Measurements from ENCODE around the gene ARHGAP26.

The ARHGAP26 gene

GRCh38 chr5:143173139-143173889 lies 403.1 kb downstream of the ARHGAP26 start:
- DNase-seq, result no peak

GRCh38 chr5:143174714-143175398 lies 404.7 kb downstream of the ARHGAP26 start:
- no peak for DNase-seq

- DNase-seq, result peak; percentile 92
These were observed 405.9 kb downstream of the ARHGAP26 start for GRCh38 chr5:143176048-143176447.

GRCh38 chr5:143177263-143177983 lies 407.2 kb downstream of the ARHGAP26 start:
- DNase-seq, result no peak

- no peak for DNase-seq
These were observed 409.1 kb downstream of the ARHGAP26 start for GRCh38 chr5:143179126-143179740.

- DNase-seq, result no peak
These were observed 410.6 kb downstream of the ARHGAP26 start for GRCh38 chr5:143180751-143181150.

GRCh38 chr5:143181173-143181572 lies 411.0 kb downstream of the ARHGAP26 start:
- no peak for DNase-seq

- no peak for DNase-seq
These were observed 411.9 kb downstream of the ARHGAP26 start for GRCh38 chr5:143182106-143182505.

GRCh38 chr5:143182901-143183820 lies 413.0 kb downstream of the ARHGAP26 start:
- DNase-seq, result peak; percentile 71

GRCh38 chr5:143183989-143184388 lies 413.8 kb downstream of the ARHGAP26 start:
- DNase-seq, result no peak

- DNase-seq, result peak; percentile 89
These were observed 416.4 kb downstream of the ARHGAP26 start for GRCh38 chr5:143186623-143187022.

GRCh38 chr5:143187495-143187894 lies 417.3 kb downstream of the ARHGAP26 start:
- no peak for DNase-seq

GRCh38 chr5:143188083-143188482 lies 417.9 kb downstream of the ARHGAP26 start:
- no peak for DNase-seq

- no peak for DNase-seq
These were observed 418.5 kb downstream of the ARHGAP26 start for GRCh38 chr5:143188692-143189091.

- no peak for DNase-seq
These were observed 420.2 kb downstream of the ARHGAP26 start for GRCh38 chr5:143190260-143190810.

GRCh38 chr5:143191720-143192119 lies 421.5 kb downstream of the ARHGAP26 start:
- DNase-seq, result no peak

GRCh38 chr5:143192191-143192900 lies 422.2 kb downstream of the ARHGAP26 start:
- no peak for DNase-seq

- peak; percentile 73 for DNase-seq
These were observed 424.0 kb downstream of the ARHGAP26 start for GRCh38 chr5:143194206-143194605.

GRCh38 chr5:143194713-143195112 lies 424.5 kb downstream of the ARHGAP26 start:
- DNase-seq, result no peak

GRCh38 chr5:143195491-143195890 lies 425.3 kb downstream of the ARHGAP26 start:
- peak; percentile 62 for DNase-seq

GRCh38 chr5:143196601-143197259 lies 426.6 kb downstream of the ARHGAP26 start:
- DNase-seq, result no peak
